GM23248 (cell line): Measurements from ENCODE around the gene PANX1. TPM values are rescaled to one million over a fixed set of nuclear protein-coding genes. Genes with fewer than 3 reads are reported as not detected.

ENCODE experiments used
- DNase-seq: peaks from one replicate; pipeline ENCODE4 v3.0.0-alpha.2; 2015
- H2AFZ ChIP-seq: fragments of 200-600 bp; sonication (generic); 2 replicates; pipeline ENCODE4 v1.6.1; 2016; ENCODE audit warnings: antibody characterized with exemption
- H3F3A ChIP-seq: fragments of 200-600 bp; sonication (generic); 2 replicates; pipeline ENCODE4 v1.6.1; 2016; ENCODE audit warnings: mild to moderate bottlenecking, antibody characterized with exemption, mixed run types; ENCODE audit not compliant: insufficient read depth
- H3K27ac ChIP-seq: fragments of 200-600 bp; sonication (generic); 2 replicates; pipeline ENCODE4 v1.5.1; 2016; ENCODE audit warnings: mild to moderate bottlenecking
- H3K27me3 ChIP-seq: fragments of 200-600 bp; sonication (generic); replicated peaks from 2 replicates; pipeline ENCODE4 v1.6.1; 2016; ENCODE audit warnings: mild to moderate bottlenecking; ENCODE audit not compliant: insufficient read depth
- H3K36me3 ChIP-seq: fragments of 200-600 bp; sonication (generic); 2 replicates; pipeline ENCODE4 v1.6.1; 2016; ENCODE audit warnings: low read depth, mild to moderate bottlenecking
- H3K4me1 ChIP-seq: fragments of 200-600 bp; sonication (generic); 2 replicates; pipeline ENCODE4 v1.6.1; 2016; ENCODE audit warnings: mild to moderate bottlenecking; ENCODE audit not compliant: insufficient read depth
- H3K4me2 ChIP-seq: fragments of 200-600 bp; sonication (generic); one replicate; pipeline ENCODE4 v1.6.1; 2016; ENCODE audit warnings: mild to moderate bottlenecking; ENCODE audit not compliant: unreplicated experiment
- H3K4me3 ChIP-seq: fragments of 200-600 bp; sonication (generic); 2 replicates; pipeline ENCODE4 v1.5.1; 2016; ENCODE audit warnings: mild to moderate bottlenecking
- H3K79me2 ChIP-seq: fragments of 200-600 bp; sonication (generic); 2 replicates; pipeline ENCODE4 v1.6.1; 2016; ENCODE audit warnings: mild to moderate bottlenecking; ENCODE audit not compliant: insufficient read depth
- H3K9ac ChIP-seq: fragments of 200-600 bp; sonication (generic); 2 replicates; pipeline ENCODE4 v1.6.1; 2016; ENCODE audit warnings: mild to moderate bottlenecking
- H3K9me2 ChIP-seq: fragments of 200-600 bp; sonication (generic); 2 replicates; pipeline ENCODE4 v1.6.1; 2016; ENCODE audit warnings: mixed run types, mild to moderate bottlenecking, moderate library complexity; ENCODE audit not compliant: insufficient read depth
- H3K9me3 ChIP-seq: fragments of 200-600 bp; sonication (generic); one replicate; pipeline ENCODE4 v1.6.1; 2017; ENCODE audit warnings: low read depth
- H4K20me1 ChIP-seq: fragments of 200-600 bp; sonication (generic); 2 replicates; pipeline ENCODE4 v1.6.0; 2016; ENCODE audit not compliant: insufficient read depth
- EZH2 ChIP-seq: fragments of 200-600 bp; sonication (generic); IDR thresholded peaks from 2 replicates; pipeline ENCODE4 v1.6.1; 2018; ENCODE audit warnings: antibody characterized with exemption, mild to moderate bottlenecking; ENCODE audit not compliant: insufficient read depth, poor library complexity, severe bottlenecking
- EZH2phosphoT487 ChIP-seq: fragments of 200-600 bp; sonication (generic); IDR thresholded peaks from 2 replicates; pipeline ENCODE4 v1.6.1; 2018; ENCODE audit warnings: antibody characterized with exemption, moderate library complexity, mild to moderate bottlenecking, low read depth; ENCODE audit not compliant: insufficient read depth
- WGBS, 2 experiments: methylation state at CpG; one replicate each; pipeline ENCODE4 v1.1.6; 2015 to 2017; ENCODE audit warnings: low lambda C conversion rate in 2 of 2, low coverage in 1 of 2; ENCODE audit errors: missing lambda C conversion rate in 2 of 2; 5-methylcytosine and 5-hydroxymethylcytosine counted together
- in situ Hi-C: fragments of 300-500 bp; cut with MboI; formaldehyde crosslinking; loops from 2 replicates; pipeline ENCODE4 v1.15.0; 2020
- polyA plus RNA-seq: library from polyadenylated mRNA; unstranded; fragments of >200 nt; fragmentation: Nextera tagmentation; extraction: Ambion mirVana; gene quantifications from 2 replicates; pipeline ENCODE4 v1.2.1, GENCODE V29; 2016
- total RNA-seq: library from RNA; depleted of rRNA; stranded (reverse); fragments of >200 nt; shearing (Covaris generic); gene quantifications from 2 replicates; pipeline ENCODE4 v1.2.3, GENCODE V29; 2014

Gene PANX1
- total and polyA plus RNA-seq, 2 experiments from 2014 or later: 19.7 to 43.9 TPM

GRCh38 chr11:94130298-94131046 lies 1.8 kb downstream of the PANX1 start:
- TF ChIP-seq EZH2 (no peak), EZH2phosphoT487 (peak; percentile 75; the same call in 1 of the 2 replicates)
- Histone ChIP-seq H3K4me3 (peak overlapping the region; percentile 88), H3K27ac (peak overlapping the region; percentile 96), H3K79me2 (peaks cover 59% of the 10 kb centered on the region), H3K9ac (peak overlapping the region; percentile 94), H3K36me3 (no peaks in the 10 kb centered on the region), H3K27me3 (no peaks in the 10 kb centered on the region), H4K20me1 (no peaks in the 10 kb centered on the region), H3K4me1 (peaks cover 49% of the 10 kb centered on the region), H3K9me3 (no peaks in the 10 kb centered on the region), H3K4me2 (peak overlapping the region; percentile 97), H3K9me2 (no peaks in the 10 kb centered on the region), H2AFZ (peak overlapping the region; percentile 90), H3F3A (peaks cover 45% of the 10 kb centered on the region)
- 0 to 1% methylated on average over 7 of the region's 7 CpGs for WGBS, 2 experiments
- in situ Hi-C loops: no loop called here
- DNase-seq: peak; percentile 96

- Histone ChIP-seq H3K4me3 (peak overlapping the region; percentile 88), H4K20me1 (no peaks in the 10 kb centered on the region), H3F3A (peaks cover 52% of the 10 kb centered on the region), H3K9ac (peak overlapping the region; percentile 63), H2AFZ (no peak overlapping the region), H3K27me3 (no peaks in the 10 kb centered on the region), H3K4me1 (peaks cover 56% of the 10 kb centered on the region), H3K4me2 (peak overlapping the region; percentile 74), H3K9me2 (no peaks in the 10 kb centered on the region), H3K27ac (peak overlapping the region; percentile 96), H3K36me3 (no peaks in the 10 kb centered on the region), H3K79me2 (peaks cover 59% of the 10 kb centered on the region), H3K9me3 (no peaks in the 10 kb centered on the region)
- TF ChIP-seq EZH2phosphoT487 (no peak), EZH2 (no peak)
- no peak for DNase-seq
- WGBS, 2 experiments: 2% methylated on average over 3 of the region's 3 CpGs
- in situ Hi-C loops: no loop called here
Observed at GRCh38 chr11:94131047-94131717, 2.5 kb downstream of the PANX1 start.

- H3K79me2 ChIP-seq: peaks cover 60% of the 10 kb centered on the region
- peak overlapping the region; percentile 63; the same call in 1 of the 2 replicates for H3K9ac ChIP-seq
- TF ChIP-seq EZH2 (no peak), EZH2phosphoT487 (no peak)
- H3K27me3 ChIP-seq: no peaks in the 10 kb centered on the region
- peaks cover 62% of the 10 kb centered on the region for H3K4me1 ChIP-seq
- no peaks in the 10 kb centered on the region for H3K36me3 ChIP-seq
- H3F3A ChIP-seq: peaks cover 57% of the 10 kb centered on the region
- H2AFZ ChIP-seq: no peak overlapping the region
- in situ Hi-C loops: no loop called here
- no peaks in the 10 kb centered on the region for H4K20me1 ChIP-seq
- H3K4me3 ChIP-seq: peak overlapping the region; percentile 88
- no peaks in the 10 kb centered on the region for H3K9me3 ChIP-seq
- H3K9me2 ChIP-seq: no peaks in the 10 kb centered on the region
- peak; percentile 43 for DNase-seq
- H3K27ac ChIP-seq: peak overlapping the region; percentile 96
- peak overlapping the region; percentile 74 for H3K4me2 ChIP-seq
- WGBS, 2 experiments: 0 to 4% methylated on average over 1 of the region's 1 CpG
Observed at GRCh38 chr11:94131718-94132115, 3.1 kb downstream of the PANX1 start.

GRCh38 chr11:94132152-94132558 lies 3.5 kb downstream of the PANX1 start:
- Histone ChIP-seq H3K4me1 (peaks cover 66% of the 10 kb centered on the region), H3K27me3 (no peaks in the 10 kb centered on the region), H3K9me3 (no peaks in the 10 kb centered on the region), H4K20me1 (no peaks in the 10 kb centered on the region), H3K27ac (peak overlapping the region; percentile 96), H3K4me3 (peak overlapping the region; percentile 88), H3K9ac (peak overlapping the region; percentile 63), H3K79me2 (peaks cover 63% of the 10 kb centered on the region), H3F3A (peaks cover 61% of the 10 kb centered on the region), H3K36me3 (no peaks in the 10 kb centered on the region), H3K9me2 (no peaks in the 10 kb centered on the region), H3K4me2 (peak overlapping the region; percentile 74), H2AFZ (no peak overlapping the region)
- TF ChIP-seq EZH2 (no peak), EZH2phosphoT487 (no peak)
- in situ Hi-C loops: no loop called here
- DNase-seq: peak; percentile 94
- WGBS, 2 experiments: 14% methylated on average over 5 of the region's 5 CpGs
